H1 (cell line): ENCODE data around the gene C19orf67. TPM values are rescaled to one million over a fixed set of nuclear protein-coding genes. Genes with fewer than 3 reads are reported as not detected.

Source experiments
- CTCF ChIA-PET: fragments of 300-600 bp; sonication (Branson Sonifier 250); formaldehyde crosslinking; loops from one replicate; lab custom pipeline; 2021; ENCODE audit not compliant: partially characterized antibody; lab: Charles Lee
- POLR2A ChIA-PET: fragments of 300-600 bp; sonication (Branson Sonifier 250); formaldehyde crosslinking; loops from one replicate; lab custom pipeline; 2021; ENCODE audit warnings: inconsistent platforms; ENCODE audit not compliant: partially characterized antibody; lab: Charles Lee
- DNase-seq, 2 experiments: peaks; one replicate each; pipeline versions ENCODE4 v3.0.0 to v3.0.0-alpha.2; 2010 to 2022; ENCODE audit warnings: low spot score in 2 of 2, low read depth in 1 of 2, mixed read lengths in 1 of 2
- FAIRE-seq: peaks from 2 replicates; lab custom pipeline; 2011; peaks lifted over from hg19 to GRCh38; lab: Jason Lieb, UNC
- H2AFZ ChIP-seq: 2 replicates; pipeline ENCODE4 v1.8.1; 2012; ENCODE audit warnings: low read length, inconsistent platforms
- H2AK5ac ChIP-seq: 2 replicates; pipeline ENCODE4 v1.6.1; 2013; ENCODE audit warnings: low read depth, low read length
- H2BK120ac ChIP-seq: replicated peaks from 2 replicates; pipeline ENCODE3; 2013; ENCODE audit warnings: low read depth, low read length, inconsistent platforms
- H2BK12ac ChIP-seq: 2 replicates; pipeline ENCODE4 v1.6.1; 2013; ENCODE audit warnings: low read depth, low read length
- H2BK15ac ChIP-seq: 2 replicates; pipeline ENCODE4 v1.6.1; 2013; ENCODE audit warnings: low read length
- H2BK20ac ChIP-seq: 2 replicates; pipeline ENCODE4 v1.6.1; 2013; ENCODE audit warnings: low read length
- H2BK5ac ChIP-seq: 2 replicates; pipeline ENCODE4 v1.6.1; 2013; ENCODE audit warnings: low read depth, low read length
- H3K14ac ChIP-seq: 2 replicates; pipeline ENCODE4 v1.6.1; 2013; ENCODE audit warnings: inconsistent platforms; ENCODE audit not compliant: insufficient read length
- H3K18ac ChIP-seq: 2 replicates; pipeline ENCODE4 v1.6.1; 2013; ENCODE audit warnings: low read length; ENCODE audit errors: extremely low read depth
- H3K23ac ChIP-seq: 2 replicates; pipeline ENCODE4 v1.6.1; 2013; ENCODE audit warnings: inconsistent platforms; ENCODE audit not compliant: insufficient read length
- H3K23me2 ChIP-seq: 2 replicates; pipeline ENCODE4 v1.6.1; 2013; ENCODE audit warnings: low read depth, low read length
- H3K27ac ChIP-seq: 2 replicates; pipeline ENCODE4 v1.6.1; 2011; ENCODE audit warnings: low read depth, low read length, inconsistent platforms
- H3K27me3 ChIP-seq, 4 experiments: replicated peaks in 1 of 4; 1 replicate in 1 of 4; 2 replicates in 3 of 4; pipeline versions ENCODE4 v1.6.1 to v1.8.1; 2011 to 2013; ENCODE audit warnings: low read length in 3 of 4, mild to moderate bottlenecking in 3 of 4, inconsistent platforms in 2 of 4, mixed read lengths in 2 of 4, moderate library complexity in 1 of 4; ENCODE audit not compliant: control insufficient read depth in 3 of 4, insufficient read depth in 3 of 4; ENCODE audit errors: extremely low read depth in 1 of 4
- H3K36me3 ChIP-seq, 4 experiments: 2 replicates each; pipeline versions ENCODE4 v1.6.1 to v1.8.1; 2011 to 2013; ENCODE audit warnings: mild to moderate bottlenecking in 4 of 4, low read length in 3 of 4, moderate library complexity in 2 of 4, control low read depth in 1 of 4, inconsistent platforms in 1 of 4; ENCODE audit not compliant: insufficient read depth in 4 of 4, control insufficient read depth in 2 of 4
- H3K4ac ChIP-seq: replicated peaks from 2 replicates; pipeline ENCODE3; 2013; ENCODE audit warnings: low read length, low read depth, mixed read lengths, inconsistent platforms; ENCODE audit not compliant: insufficient read length
- H3K4me1 ChIP-seq, 4 experiments: replicated peaks in 1 of 4; 1 replicate in 1 of 4; 2 replicates in 3 of 4; pipeline versions ENCODE4 v1.6.1 to v1.8.1; 2011 to 2013; ENCODE audit warnings: low read length in 3 of 4, inconsistent platforms in 2 of 4, mixed read lengths in 1 of 4; ENCODE audit not compliant: insufficient read depth in 4 of 4, control insufficient read depth in 3 of 4
- H3K4me2 ChIP-seq, 2 experiments: 2 replicates each; pipeline versions ENCODE4 v1.6.1 to v1.8.1; 2011 to 2013; ENCODE audit warnings: low read depth in 2 of 2, low read length in 2 of 2, control low read depth in 1 of 2, inconsistent platforms in 1 of 2, mild to moderate bottlenecking in 1 of 2; ENCODE audit not compliant: insufficient read depth in 1 of 2
- H3K4me3 ChIP-seq, 4 experiments: fragments of 200-600, 300-600 bp in 1 of 4; sonication (generic), shearing (Covaris generic), sonication (Bioruptor Twin) in 1 of 4; 2 replicates each; pipeline versions ENCODE4 v1.5.1 to v1.8.1; 2011 to 2016; ENCODE audit warnings: low read length in 4 of 4, low read depth in 3 of 4, control low read depth in 2 of 4, inconsistent platforms in 2 of 4, mild to moderate bottlenecking in 2 of 4, mixed read lengths in 1 of 4, moderate library complexity in 1 of 4; ENCODE audit not compliant: insufficient read depth in 2 of 4; ENCODE audit errors: extremely low read depth in 1 of 4
- H3K56ac ChIP-seq: replicated peaks from 2 replicates; pipeline ENCODE3; 2013; ENCODE audit warnings: low read depth, mild to moderate bottlenecking, mixed read lengths, low read length, inconsistent platforms; ENCODE audit not compliant: insufficient read length
- H3K79me1 ChIP-seq: 2 replicates; pipeline ENCODE4 v1.6.1; 2013; ENCODE audit warnings: low read depth, low read length, control low read depth
- H3K79me2 ChIP-seq, 2 experiments: 2 replicates each; pipeline versions ENCODE4 v1.6.1 to v1.8.1; 2012 to 2013; ENCODE audit warnings: low read length in 2 of 2, mild to moderate bottlenecking in 2 of 2, inconsistent platforms in 1 of 2; ENCODE audit not compliant: insufficient read depth in 2 of 2, control insufficient read depth in 1 of 2
- H3K9ac ChIP-seq, 4 experiments: replicated peaks in 1 of 4; 1 replicate in 1 of 4; 2 replicates in 3 of 4; pipeline versions ENCODE4 v1.6.1 to v1.8.1; 2011 to 2013; ENCODE audit warnings: low read depth in 3 of 4, low read length in 3 of 4, control low read depth in 2 of 4, mild to moderate bottlenecking in 2 of 4, moderate library complexity in 2 of 4, inconsistent platforms in 1 of 4; ENCODE audit errors: extremely low read depth in 1 of 4
- H3K9me3 ChIP-seq, 2 experiments: 2 replicates each; pipeline versions ENCODE4 v1.6.1 to v1.8.1; 2012 to 2013; ENCODE audit warnings: mild to moderate bottlenecking in 2 of 2, moderate library complexity in 2 of 2, control low read depth in 1 of 2, inconsistent platforms in 1 of 2, low read depth in 1 of 2, low read length in 1 of 2, mixed read lengths in 1 of 2; ENCODE audit not compliant: insufficient read depth in 2 of 2
- H4K20me1 ChIP-seq, 2 experiments: replicated peaks in 1 of 2; 2 replicates each; pipeline versions ENCODE3 to v1.8.1; 2011 to 2013; ENCODE audit warnings: inconsistent platforms in 2 of 2, low read length in 2 of 2, mild to moderate bottlenecking in 1 of 2; ENCODE audit not compliant: insufficient read depth in 2 of 2, control insufficient read depth in 1 of 2
- H4K5ac ChIP-seq: 2 replicates; pipeline ENCODE4 v1.6.1; 2013; ENCODE audit warnings: low read length, low read depth, mixed read lengths, inconsistent platforms; ENCODE audit not compliant: insufficient read length
- H4K8ac ChIP-seq: 2 replicates; pipeline ENCODE4 v1.8.0; 2013; ENCODE audit warnings: mild to moderate bottlenecking, moderate library complexity, low read length, inconsistent platforms; ENCODE audit not compliant: insufficient read depth; ENCODE audit errors: extremely low read depth
- H4K91ac ChIP-seq: replicated peaks from 2 replicates; pipeline ENCODE3; 2013; ENCODE audit warnings: low read length, mixed read lengths, inconsistent platforms; ENCODE audit not compliant: insufficient read length
- RNF2 ChIP-seq: fragments of 200-900, 300-1000 bp; sonication (generic); IDR thresholded peaks from 2 replicates; pipeline ENCODE4 v1.7.1; 2016; ENCODE audit warnings: borderline replicate concordance, low read depth, mild to moderate bottlenecking, antibody characterized with exemption, low read length; ENCODE audit not compliant: poor library complexity, severe bottlenecking; ENCODE audit errors: missing control alignments
- SP1 ChIP-seq: IDR thresholded peaks from 2 replicates; pipeline ENCODE4 v1.6.1; 2011; ENCODE audit warnings: low read depth, low read length
- WGBS, 2 experiments: shearing (Covaris generic) in 1 of 2; methylation state at CpG; one replicate each; pipeline versions ENCODE4 v1.1.6 to v1.1.7; 2013 to 2015; ENCODE audit warnings: low lambda C conversion rate in 2 of 2, mixed read lengths in 2 of 2, inconsistent platforms in 1 of 2, low coverage in 1 of 2, missing lambda C conversion rate in 1 of 2; ENCODE audit not compliant: insufficient replicate concordance in 2 of 2, insufficient coverage in 1 of 2, insufficient read length in 1 of 2; ENCODE audit errors: extremely low coverage in 1 of 2, missing lambda C conversion rate in 1 of 2; 5-methylcytosine and 5-hydroxymethylcytosine counted together
- polyA plus RNA-seq, 7 experiments: library from polyadenylated mRNA; depleted of rRNA in 3 of 7; stranded (reverse) in 5 of 7; unstranded in 2 of 7; fragments of >200 nt in 5 of 7; fragments of 200-250 nt in 2 of 7; gene quantifications; 1 replicate in 5 of 7; 2 replicates in 1 of 7; 4 replicates in 1 of 7; pipeline versions ENCODE4 v1.2.1 to v1.2.3, GENCODE V29; 2011 to 2013; ENCODE audit warnings: missing spikeins in 2 of 7, mixed read lengths in 2 of 7
- total RNA-seq: library from RNA; stranded (reverse); fragmentation: NEBNext Ultra II Directional; extraction: Animal tissue kit (Norgen Biotek cat#: 25700); gene quantifications from 2 replicates; pipeline ENCODE4 v1.2.1, GENCODE V29; 2021

The C19orf67 gene
- total and polyA plus RNA-seq, 2 of the 8 experiments (the other 6 are each of a cell fraction or from before 2014, with no cell fraction given) = 0.12 TPM; not detected in 1

- H3K79me2 ChIP-seq = no peaks in the 10 kb centered on the region
- no peak overlapping the region for H2BK12ac ChIP-seq
- H2BK20ac ChIP-seq = no peak overlapping the region
- H3K9me3 ChIP-seq = no peaks in the 10 kb centered on the region
- no peaks in the 10 kb centered on the region for H3K79me1 ChIP-seq
- H3K23me2 ChIP-seq = no peaks in the 10 kb centered on the region
- H2AFZ ChIP-seq = no peak overlapping the region
- no peaks in the 10 kb centered on the region for H3K36me3 ChIP-seq
- H3K4ac ChIP-seq = no peak overlapping the region
- ChIA-PET POLR2A (interaction anchor here (1.2 to 2.1 kb wide), 4 partner anchors 11 to 33 kb away, joined by 3 to 4 read pairs (median 4); no protein-coding TSS in a partner anchor), CTCF (interaction anchor here (0.5 to 5.3 kb wide), 9 partner anchors 9 to 221 kb away, joined by 3 to 40 read pairs (median 3); partner anchors contain the start of gene PRKACA)
- peaks cover 1 to 2% of the 10 kb centered on the region in 2 experiments for H4K20me1 ChIP-seq
- no peak overlapping the region for H3K9ac ChIP-seq
- no peak overlapping the region for H3K4me2 ChIP-seq
- H3K4me1 ChIP-seq = no peaks in the 10 kb centered on the region
- no peak overlapping the region; the same call in 1 of the 2 replicates for H4K8ac ChIP-seq
- H4K91ac ChIP-seq = no peak overlapping the region
- WGBS, 2 experiments = 80% methylated on average over 1 of the region's 1 CpG; no CpG with 5 or more reads in 1 of the 2 experiments
- no peak overlapping the region for H3K4me3 ChIP-seq
- DNase-seq = no peak
- H3K18ac ChIP-seq = no peak overlapping the region
- no peak overlapping the region for H2BK5ac ChIP-seq
- H3K27ac ChIP-seq = no peak overlapping the region
- H3K14ac ChIP-seq = no peak overlapping the region
- FAIRE-seq = no peak
- H3K27me3 ChIP-seq = no peaks in the 10 kb centered on the region
- H4K5ac ChIP-seq = no peak overlapping the region
- no peak overlapping the region for H2AK5ac ChIP-seq
- H2BK120ac ChIP-seq = no peak overlapping the region
- no peak overlapping the region for H2BK15ac ChIP-seq
- no peak overlapping the region for H3K56ac ChIP-seq
- no peak overlapping the region for H3K23ac ChIP-seq
- TF ChIP-seq RNF2 (no peak), SP1 (no peak)
These were observed 17.7 kb upstream of the C19orf67 start for GRCh38 chr19:14103310-14103709.
